Nephron (organoid): Measurements from ENCODE around the gene TECR.

Source experiments
- H3K27ac Mint-ChIP-seq, 3 experiments: 2 replicates each; pipeline ENCODE4 v1.8.0; 2020; ENCODE audit warnings: mixed read lengths in 3 of 3, mild to moderate bottlenecking in 2 of 3, moderate library complexity in 1 of 3
- H3K27me3 Mint-ChIP-seq: 2 replicates; pipeline ENCODE4 v1.8.0; 2021; ENCODE audit warnings: low read depth, mild to moderate bottlenecking, moderate library complexity, mixed read lengths
- H3K36me3 Mint-ChIP-seq: 2 replicates; pipeline ENCODE4 v1.8.0; 2020; ENCODE audit warnings: low read depth, mixed read lengths
- H3K4me1 Mint-ChIP-seq: 2 replicates; pipeline ENCODE4 v1.8.0; 2020; ENCODE audit warnings: mixed read lengths
- H3K4me3 Mint-ChIP-seq, 3 experiments: 2 replicates each; pipeline ENCODE4 v1.8.0; 2020; ENCODE audit warnings: mild to moderate bottlenecking in 3 of 3, mixed read lengths in 3 of 3, moderate library complexity in 2 of 3
- H3K9me3 Mint-ChIP-seq: 2 replicates; pipeline ENCODE4 v1.8.0; 2020; ENCODE audit warnings: mixed read lengths
- CTCF ChIP-seq, 3 experiments: fragments of 200-600 bp; sonication (generic); IDR thresholded peaks; one replicate each; pipeline ENCODE4 v1.5.0; 2021; ENCODE audit warnings: antibody characterized with exemption in 3 of 3; ENCODE audit not compliant: unreplicated experiment in 3 of 3

TECR gene

GRCh38 chr19:14565298-14565679, 35.9 kb downstream of the TECR start:
- peaks cover 16% of the 10 kb centered on the region for H3K4me1 Mint-ChIP-seq
- no peak overlapping the region for H3K4me3 Mint-ChIP-seq
- H3K36me3 Mint-ChIP-seq = peaks cover 17% of the 10 kb centered on the region
- H3K9me3 Mint-ChIP-seq = no peaks in the 10 kb centered on the region
- TF ChIP-seq CTCF (IDR thresholded peaks at IDR 0.05; ENCODE audit: unreplicated experiment in 3 of 3) = no peak
- no peak overlapping the region for H3K27ac Mint-ChIP-seq
- H3K27me3 Mint-ChIP-seq = no peaks in the 10 kb centered on the region

- no peak overlapping the region for H3K4me3 Mint-ChIP-seq
- H3K4me1 Mint-ChIP-seq = peaks cover 12% of the 10 kb centered on the region
Observed at GRCh38 chr19:14565765-14566711, 36.6 kb downstream of the TECR start.

GRCh38 chr19:14566712-14567077, 37.3 kb downstream of the TECR start:
- peaks cover 15% of the 10 kb centered on the region for H3K4me1 Mint-ChIP-seq
- peaks cover 17% of the 10 kb centered on the region for H3K36me3 Mint-ChIP-seq
- no peak overlapping the region for H3K27ac Mint-ChIP-seq
- TF ChIP-seq CTCF (IDR thresholded peaks at IDR 0.05; ENCODE audit: unreplicated experiment in 3 of 3) = no peak
- no peak overlapping the region for H3K4me3 Mint-ChIP-seq
- no peaks in the 10 kb centered on the region for H3K9me3 Mint-ChIP-seq
- no peaks in the 10 kb centered on the region for H3K27me3 Mint-ChIP-seq

More at GRCh38 chr19:14565765-14566711, 36.6 kb downstream of the TECR start:
- TF ChIP-seq CTCF (IDR thresholded peaks at IDR 0.05; ENCODE audit: unreplicated experiment in 3 of 3) = no peak
- Mint-ChIP-seq H3K36me3 (peaks cover 17% of the 10 kb centered on the region), H3K27me3 (no peaks in the 10 kb centered on the region), H3K9me3 (no peaks in the 10 kb centered on the region), H3K27ac (no peak overlapping the region)

GRCh38 chr19:14567079-14567478, 37.7 kb downstream of the TECR start:
- no peak for TF ChIP-seq CTCF (IDR thresholded peaks at IDR 0.05; ENCODE audit: unreplicated experiment in 3 of 3)
- H3K4me3 Mint-ChIP-seq = peak overlapping the region in 1 of 3 experiments; percentile 16

GRCh38 chr19:14570864-14571527, 41.6 kb downstream of the TECR start:
- Mint-ChIP-seq H3K36me3 (peaks cover 17% of the 10 kb centered on the region), H3K4me3 (peak overlapping the region; percentile 96 to 97 (median 97))
- TF ChIP-seq CTCF (IDR thresholded peaks at IDR 0.05; ENCODE audit: unreplicated experiment in 3 of 3) = no peak

More at GRCh38 chr19:14567079-14567478, 37.7 kb downstream of the TECR start:
- H3K27me3 Mint-ChIP-seq = no peaks in the 10 kb centered on the region
- peaks cover 16% of the 10 kb centered on the region for H3K4me1 Mint-ChIP-seq
- H3K27ac Mint-ChIP-seq = no peak overlapping the region
- peaks cover 17% of the 10 kb centered on the region for H3K36me3 Mint-ChIP-seq
- no peaks in the 10 kb centered on the region for H3K9me3 Mint-ChIP-seq

More at GRCh38 chr19:14570864-14571527, 41.6 kb downstream of the TECR start:
- Mint-ChIP-seq H3K27ac (no peak overlapping the region), H3K9me3 (no peaks in the 10 kb centered on the region), H3K27me3 (no peaks in the 10 kb centered on the region), H3K4me1 (peaks cover 23% of the 10 kb centered on the region)
